Measurements from ENCODE around the gene RAPGEF4.

The RAPGEF4 gene

GRCh38 chr2:172947461-172948153, 212.0 kb downstream of the RAPGEF4 start:
- DNase-seq = no peak

- DNase-seq = no peak
Observed at GRCh38 chr2:172949522-172949921, 213.9 kb downstream of the RAPGEF4 start.

- DNase-seq = no peak
Observed at GRCh38 chr2:172950565-172950964, 214.9 kb downstream of the RAPGEF4 start.

- no peak for DNase-seq
Observed at GRCh38 chr2:172951554-172951953, 215.9 kb downstream of the RAPGEF4 start.

GRCh38 chr2:172953411-172953810, 217.8 kb downstream of the RAPGEF4 start:
- no peak for DNase-seq

GRCh38 chr2:172953970-172954852, 218.6 kb downstream of the RAPGEF4 start:
- no peak for DNase-seq

GRCh38 chr2:172955587-172955986, 219.9 kb downstream of the RAPGEF4 start:
- DNase-seq = no peak

GRCh38 chr2:172957734-172958133, 222.1 kb downstream of the RAPGEF4 start:
- no peak for DNase-seq

- no peak for DNase-seq
Observed at GRCh38 chr2:172962082-172962481, 226.4 kb downstream of the RAPGEF4 start.

GRCh38 chr2:172962824-172963223, 227.2 kb downstream of the RAPGEF4 start:
- DNase-seq = no peak

GRCh38 chr2:172964511-172965139, 229.0 kb downstream of the RAPGEF4 start:
- DNase-seq = no peak

GRCh38 chr2:172965433-172966212, 230.0 kb downstream of the RAPGEF4 start:
- DNase-seq = peak; percentile 9

GRCh38 chr2:172967036-172967982, 231.7 kb downstream of the RAPGEF4 start:
- DNase-seq = no peak

GRCh38 chr2:172968061-172968469, 232.4 kb downstream of the RAPGEF4 start:
- no peak for DNase-seq

- DNase-seq = no peak
Observed at GRCh38 chr2:172969166-172969565, 233.5 kb downstream of the RAPGEF4 start.

GRCh38 chr2:172969609-172970008, 234.0 kb downstream of the RAPGEF4 start:
- DNase-seq = no peak

GRCh38 chr2:172970660-172971059, 235.0 kb downstream of the RAPGEF4 start:
- DNase-seq = no peak

GRCh38 chr2:172972005-172972619, 236.5 kb downstream of the RAPGEF4 start:
- DNase-seq = peak; percentile 17

GRCh38 chr2:172974762-172975161, 239.1 kb downstream of the RAPGEF4 start:
- DNase-seq = no peak

- no peak for DNase-seq
Observed at GRCh38 chr2:172976116-172976515, 240.5 kb downstream of the RAPGEF4 start.

- DNase-seq = no peak
Observed at GRCh38 chr2:172976816-172977215, 241.2 kb downstream of the RAPGEF4 start.

All from NCI-H510A (cell line).